CD4-positive, alpha-beta T cell treated with Interleukin-15 for 4 hours (primary cell): ENCODE data around the gene TMEM33.
A peak's percentile ranks its signal among the peaks of the same experiment; 100 is the strongest.
"Not testable (repeated sequence)": the region's sequence is repeated elsewhere in the genome, so short reads cannot be mapped to it uniquely, and the experiment has no call there.

Experiments
- DNase-seq: peaks from one replicate; pipeline ENCODE4 v3.0.0-alpha.2; 2020; ENCODE audit warnings: low spot score

TMEM33 gene, protein sequence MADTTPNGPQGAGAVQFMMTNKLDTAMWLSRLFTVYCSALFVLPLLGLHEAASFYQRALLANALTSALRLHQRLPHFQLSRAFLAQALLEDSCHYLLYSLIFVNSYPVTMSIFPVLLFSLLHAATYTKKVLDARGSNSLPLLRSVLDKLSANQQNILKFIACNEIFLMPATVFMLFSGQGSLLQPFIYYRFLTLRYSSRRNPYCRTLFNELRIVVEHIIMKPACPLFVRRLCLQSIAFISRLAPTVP

DNA sequence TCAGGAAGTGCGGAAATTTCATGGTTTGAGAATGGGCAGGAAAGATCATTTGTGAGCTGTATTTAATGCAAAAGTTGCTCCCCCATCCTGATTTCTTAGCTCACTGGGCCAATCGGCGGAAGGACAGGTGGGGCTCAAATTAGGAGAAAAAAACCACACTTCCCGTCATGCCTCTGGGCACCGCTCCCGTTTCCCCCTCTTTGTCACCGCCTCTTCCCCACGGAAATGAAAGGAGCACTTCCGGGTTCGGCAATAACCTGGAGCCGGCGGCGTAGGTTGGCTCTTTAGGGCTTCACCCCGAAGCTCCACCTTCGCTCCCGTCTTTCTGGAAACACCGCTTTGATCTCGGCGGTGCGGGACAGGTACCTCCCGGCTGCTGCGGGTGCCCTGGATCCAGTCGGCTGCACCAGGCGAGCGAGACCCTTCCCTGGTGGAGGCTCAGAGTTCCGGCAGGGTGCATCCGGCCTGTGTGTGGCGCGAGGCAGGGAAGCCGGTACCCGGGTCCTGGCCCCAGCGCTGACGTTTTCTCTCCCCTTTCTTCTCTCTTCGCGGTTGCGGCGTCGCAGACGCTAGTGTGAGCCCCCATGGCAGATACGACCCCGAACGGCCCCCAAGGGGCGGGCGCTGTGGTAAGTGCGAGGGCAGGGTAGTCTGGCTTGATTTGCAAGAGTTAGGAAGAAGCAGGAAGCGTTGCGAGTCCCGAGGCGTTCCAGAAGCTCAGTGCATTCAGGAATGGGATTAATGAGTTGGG, at the start of gene TMEM33:
Gene TMEM33, plus strand, starts transcription at position 529 of the 751 bp plus-strand sequence. Its CDS starts 56 bp downstream, at position 585.
- peak; percentile 81 for DNase-seq

DNA sequence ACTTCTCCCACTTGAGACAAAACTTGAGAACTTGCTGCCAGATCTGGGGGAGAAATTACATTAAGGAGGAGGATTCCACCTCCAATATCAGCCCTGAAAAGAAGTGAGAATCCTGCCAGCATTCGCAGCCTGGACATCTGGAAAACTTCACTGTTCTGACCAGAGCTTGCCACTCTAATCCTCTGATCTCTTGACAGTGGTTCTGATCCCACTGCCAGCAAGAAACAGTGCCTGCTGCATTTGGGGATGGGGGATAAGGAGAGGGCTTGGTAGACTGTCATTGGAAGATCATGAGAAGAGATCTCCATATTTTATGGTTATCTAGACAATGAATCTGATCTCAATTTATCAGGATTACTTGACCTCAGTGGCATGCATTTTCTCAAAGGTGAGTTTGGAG, 49.8 kb upstream of the TMEM33 start:
- no peak for DNase-seq

DNA sequence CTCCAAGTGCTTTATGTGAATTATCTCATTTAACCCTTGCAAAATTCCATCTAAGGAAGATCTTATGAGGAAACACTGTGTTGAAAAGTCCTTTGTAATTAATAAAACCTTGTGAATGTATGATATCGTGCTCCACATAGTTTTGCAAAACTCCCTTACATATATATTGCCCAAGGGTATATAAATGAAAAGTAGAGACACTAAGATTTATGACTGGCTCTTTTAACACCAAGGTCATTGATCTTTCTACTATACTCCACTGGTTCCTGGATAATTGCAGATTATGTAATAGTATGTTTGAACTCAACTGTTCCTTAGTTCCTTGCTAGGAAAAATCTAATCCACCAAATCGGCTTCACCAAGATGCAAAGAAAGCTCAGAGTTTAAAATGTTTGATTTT, 48.0 kb upstream of the TMEM33 start:
- no peak for DNase-seq

DNA sequence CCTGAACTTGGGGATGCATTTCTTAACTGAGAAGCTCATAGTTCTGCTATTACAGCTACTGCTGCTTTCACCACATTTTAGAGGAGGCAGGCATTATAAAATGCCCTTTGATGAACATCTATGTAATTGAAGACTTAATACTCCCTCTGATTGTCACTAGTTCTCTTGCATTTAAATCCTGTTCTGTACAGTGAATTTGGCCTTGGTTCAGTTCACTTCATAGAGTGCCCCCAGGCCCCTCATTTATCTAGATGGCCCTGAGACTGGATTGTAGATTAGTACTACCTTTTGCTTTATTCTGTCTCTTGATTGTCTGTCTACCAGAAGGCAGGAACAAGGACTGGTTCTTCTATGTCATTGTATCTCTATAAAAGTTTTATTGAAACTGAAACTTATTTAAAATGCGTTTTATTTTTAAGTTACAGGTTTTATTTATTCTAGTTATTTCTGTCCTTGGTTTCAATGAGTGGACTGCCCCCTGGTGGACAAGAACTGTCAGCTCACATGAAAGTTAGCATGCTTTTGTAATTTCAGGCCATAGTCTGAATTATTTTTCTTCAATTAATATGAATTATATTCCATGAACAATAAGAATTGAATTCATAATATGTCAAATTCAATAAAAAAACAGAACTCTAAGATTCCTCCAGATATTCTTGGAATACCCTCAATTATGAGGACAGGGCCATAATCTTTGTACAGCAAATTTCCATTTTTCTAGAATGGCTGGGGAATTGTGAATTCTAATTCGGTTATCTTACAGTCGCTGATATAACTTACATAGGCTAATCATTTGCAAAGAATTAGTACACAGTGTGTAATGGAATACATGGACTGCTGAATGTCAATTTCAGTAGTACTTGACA, 47.2 kb upstream of the TMEM33 start:
- DNase-seq: peak; percentile 41

DNA sequence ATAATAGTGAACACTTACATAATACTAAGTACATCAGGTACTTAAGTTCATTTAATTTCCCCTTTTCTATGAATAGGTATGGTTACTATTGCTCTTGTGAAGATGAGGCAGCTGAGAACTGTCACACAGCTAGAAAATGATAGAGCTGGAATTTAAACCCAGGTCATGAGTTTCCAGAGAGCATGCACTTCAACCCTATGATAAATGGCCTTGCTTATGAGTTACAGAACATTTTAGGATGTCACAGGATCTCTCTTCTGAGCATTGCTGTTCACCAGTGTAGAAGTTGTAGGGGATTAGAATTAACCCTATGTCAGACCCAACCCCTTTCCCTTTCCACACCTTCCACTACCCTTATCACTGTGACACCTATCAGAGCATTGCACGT, 46.5 kb upstream of the TMEM33 start:
- no peak for DNase-seq

DNA sequence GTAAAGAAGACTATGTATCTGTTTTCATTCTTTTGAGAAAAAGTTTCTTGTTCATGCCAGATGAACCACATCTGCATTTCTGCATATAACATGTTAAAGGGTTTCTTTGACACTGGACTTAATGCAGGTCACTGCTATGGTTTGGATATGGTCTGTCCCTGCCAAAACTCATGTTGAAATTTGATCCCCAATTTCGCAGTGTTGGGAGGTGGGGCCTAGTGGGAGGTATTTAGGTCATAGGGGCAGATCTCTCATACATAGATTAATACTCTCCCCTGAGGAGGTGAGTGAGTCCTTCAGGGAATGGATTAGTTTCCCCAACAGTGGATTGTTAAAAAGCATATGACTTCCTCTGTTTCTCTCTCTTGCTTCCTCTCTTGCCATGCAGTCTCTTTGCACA, 45.9 kb upstream of the TMEM33 start:
- DNase-seq: no peak

DNA sequence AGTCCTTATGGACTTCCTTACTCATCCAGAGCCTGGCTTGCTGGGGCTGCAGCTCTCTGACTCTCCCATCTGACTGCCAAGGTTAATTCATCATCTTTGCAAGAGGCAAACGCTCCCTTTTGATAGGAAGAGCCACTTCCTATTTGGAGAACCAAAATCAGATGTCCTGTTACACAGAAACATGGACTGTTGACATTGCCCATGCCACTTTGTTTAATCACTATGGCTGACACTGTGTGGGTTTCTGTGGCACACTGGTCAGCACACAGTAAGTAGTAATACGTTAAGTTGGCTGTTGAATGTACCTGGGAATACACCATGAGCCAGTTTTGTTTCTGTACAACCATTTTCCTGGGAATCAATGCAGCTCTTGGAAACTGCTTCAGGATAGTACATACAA, 45.1 kb upstream of the TMEM33 start:
- no peak for DNase-seq

DNA sequence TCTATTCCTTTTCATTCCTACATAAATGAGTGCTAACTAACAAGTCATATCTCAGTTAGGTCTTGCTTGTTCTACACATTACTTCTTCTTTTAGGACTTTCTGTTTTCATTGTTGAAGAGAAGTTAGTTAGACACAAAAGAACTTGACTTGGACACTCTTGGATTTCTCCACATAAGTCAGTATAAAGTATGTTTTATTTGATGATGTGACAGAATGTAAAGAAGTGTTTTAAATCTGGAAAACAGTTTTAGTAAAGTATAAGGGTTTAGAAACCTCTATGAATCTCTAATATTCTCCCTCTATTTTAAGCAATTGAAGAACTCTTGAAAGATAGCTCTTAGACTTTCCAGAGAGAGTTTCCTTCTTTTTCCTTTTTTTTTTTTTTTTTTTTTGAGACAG, 38.6 kb upstream of the TMEM33 start:
- no peak for DNase-seq

DNA sequence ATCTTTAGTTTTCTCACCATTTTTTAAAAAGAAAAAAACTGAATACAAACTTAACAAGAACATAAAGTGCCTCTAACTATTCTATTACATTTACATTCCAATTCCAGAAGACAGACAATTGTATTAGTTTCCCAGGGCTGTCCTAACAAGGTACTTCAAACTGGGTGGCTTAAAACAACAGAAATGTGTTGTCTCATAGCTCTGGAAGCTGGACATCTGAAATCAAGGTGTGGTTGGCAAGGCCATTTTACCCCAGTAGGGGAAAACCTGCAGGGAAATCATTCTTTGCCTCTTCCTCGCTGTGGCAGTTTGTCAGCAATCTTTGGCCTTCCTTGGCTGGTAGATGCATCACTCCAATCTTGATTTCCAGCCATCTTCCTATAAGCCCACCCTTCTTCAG, 37.5 kb upstream of the TMEM33 start:
- DNase-seq: no peak

DNA sequence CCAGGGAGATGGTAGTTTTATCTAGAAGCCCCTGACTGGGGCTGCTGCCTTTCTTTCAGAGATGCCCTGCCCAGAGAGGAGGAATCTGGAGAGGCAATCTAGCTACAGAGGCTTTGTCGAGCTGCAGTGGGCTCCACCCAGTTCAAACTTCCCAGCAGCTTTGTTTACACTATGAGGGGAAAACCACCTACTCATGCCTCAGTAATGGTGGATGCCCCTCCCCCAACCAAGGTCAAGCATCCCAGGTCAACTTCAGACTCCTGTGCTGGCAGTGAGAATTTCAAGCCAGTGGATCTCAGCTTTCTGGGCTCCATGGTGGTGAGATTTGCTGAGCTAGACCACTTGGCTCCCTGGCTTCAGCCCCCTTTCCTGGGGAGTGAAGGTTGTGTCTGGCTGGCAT, 26.1 kb upstream of the TMEM33 start:
- not testable (repeated sequence) for DNase-seq

DNA sequence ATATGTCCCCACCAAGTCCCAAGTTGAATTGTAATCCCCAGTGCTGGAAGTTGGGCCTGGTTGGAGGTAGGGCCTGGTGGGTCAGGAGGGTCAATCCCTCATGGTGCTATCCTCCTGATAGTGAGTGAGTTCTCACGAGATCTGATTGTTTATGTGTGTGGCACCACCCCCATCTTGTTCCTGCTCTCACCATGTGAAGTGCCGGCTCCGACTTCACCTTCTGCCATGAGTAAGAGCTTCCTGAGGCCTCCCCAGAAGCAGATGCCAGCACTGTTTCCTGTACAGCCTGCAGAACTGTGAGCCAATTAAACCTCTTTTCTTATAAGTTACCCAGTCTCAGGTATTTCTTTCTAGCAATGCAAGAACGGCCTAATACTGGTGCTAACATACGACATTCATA, 22.7 kb upstream of the TMEM33 start:
- DNase-seq: no peak

DNA sequence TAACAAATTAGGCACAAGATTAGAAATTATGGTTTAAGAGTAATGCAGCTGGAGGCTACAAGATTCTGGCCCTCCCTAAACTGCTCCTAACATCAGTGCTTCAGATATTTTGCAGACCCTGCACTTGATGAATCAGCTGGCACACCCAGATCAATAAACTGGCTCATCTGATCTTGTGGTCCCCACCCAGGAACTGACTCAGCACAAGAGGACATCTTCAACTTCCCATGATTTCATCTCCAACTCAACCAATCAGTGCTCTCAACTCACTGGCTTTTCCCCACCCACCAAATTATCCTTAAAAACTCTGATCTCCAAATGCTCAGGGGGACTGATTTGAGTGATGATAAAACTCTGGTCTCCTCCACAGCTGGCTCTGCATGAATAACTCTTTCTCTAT, 21.7 kb upstream of the TMEM33 start:
- no peak for DNase-seq

DNA sequence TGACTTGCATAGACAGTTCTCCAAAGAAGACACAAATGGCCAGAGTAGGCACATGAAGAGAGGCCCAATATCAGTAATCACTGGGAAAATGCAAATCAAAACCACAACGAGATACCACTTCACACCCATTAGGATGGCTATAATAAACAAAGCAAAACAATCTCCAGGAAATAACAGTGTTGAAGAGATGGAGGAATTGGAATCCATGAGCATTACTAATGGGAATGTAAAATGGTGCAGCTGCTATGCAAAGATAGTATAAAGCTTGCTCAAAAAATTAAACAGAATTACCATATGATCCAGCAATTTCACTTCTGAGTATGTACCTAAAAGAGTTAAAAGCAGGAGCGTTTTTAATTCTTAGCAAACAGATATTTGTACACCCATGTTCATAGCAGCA, 17.0 kb upstream of the TMEM33 start:
- DNase-seq: no peak

DNA sequence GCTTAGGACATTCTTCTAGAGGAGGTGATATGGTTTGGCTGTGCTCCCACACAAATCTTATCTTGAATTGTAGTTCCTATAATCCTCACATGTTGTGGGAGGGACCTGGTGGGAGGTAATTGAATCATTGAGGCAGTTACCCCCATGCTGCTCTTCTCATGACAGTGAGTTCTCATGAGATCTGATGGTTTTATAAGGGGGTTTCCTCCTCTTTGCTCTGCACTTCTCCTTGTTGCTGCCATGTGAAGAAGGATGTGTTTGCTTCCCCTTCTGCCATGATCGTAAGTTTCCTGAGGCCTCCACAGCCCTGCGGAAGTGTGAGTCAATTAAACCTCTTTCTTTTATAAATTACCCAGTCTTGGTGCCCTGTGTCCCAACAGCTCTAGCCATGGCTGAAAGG, 14.8 kb upstream of the TMEM33 start:
- DNase-seq: not testable (repeated sequence)

DNA sequence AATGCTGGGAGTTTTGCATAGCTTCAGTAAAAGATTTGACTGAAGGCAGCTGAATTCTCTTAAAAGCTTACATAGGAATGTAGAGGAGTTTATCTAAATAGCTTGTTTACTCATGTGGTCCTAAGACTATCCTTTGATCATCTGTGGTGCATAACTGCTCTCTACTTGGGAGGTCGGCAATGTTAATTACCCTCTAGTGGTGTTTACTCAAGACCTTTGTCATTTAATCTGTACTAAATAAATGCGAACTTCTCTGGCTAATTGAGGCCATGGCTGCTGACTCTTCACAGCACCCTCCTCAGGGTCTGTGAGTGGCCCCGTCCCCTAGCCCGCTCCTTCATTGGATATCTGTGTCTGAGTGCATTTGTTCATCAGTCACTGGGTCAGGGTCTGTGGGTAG, 13.8 kb upstream of the TMEM33 start:
- DNase-seq: no peak

DNA sequence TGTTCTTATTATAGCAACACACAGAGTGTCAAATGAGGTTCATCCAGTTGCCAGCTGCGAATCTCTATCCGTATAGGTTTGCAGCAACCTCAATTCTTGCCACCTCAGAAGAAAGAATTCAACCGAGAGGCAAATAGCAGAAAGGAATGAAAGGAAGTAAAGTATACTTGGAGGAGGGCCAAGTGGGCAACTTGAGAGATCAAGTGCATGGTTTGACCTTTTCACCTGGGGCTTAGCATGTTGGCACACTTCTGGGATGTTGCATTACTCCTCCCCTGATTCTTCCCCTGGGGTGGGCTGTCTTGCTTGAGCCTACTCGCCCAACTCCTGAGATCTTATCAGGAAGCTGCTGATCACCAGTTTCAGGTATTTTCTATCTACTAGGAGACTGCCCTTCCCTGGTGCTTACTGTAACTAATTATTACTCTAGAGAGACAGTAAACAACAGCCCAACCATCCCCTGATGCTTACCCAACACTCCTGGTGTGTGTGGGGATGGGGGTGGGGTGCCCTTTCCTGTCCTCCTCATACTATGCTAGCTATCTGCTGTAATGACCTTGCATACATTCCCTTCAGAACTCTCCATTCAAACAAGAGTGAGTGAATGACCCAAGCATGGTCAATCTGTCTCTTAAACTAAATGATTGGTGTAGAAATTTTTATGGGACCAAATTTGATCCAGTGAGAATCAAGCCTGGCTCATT, 7.3 kb upstream of the TMEM33 start:
- no peak for DNase-seq

DNA sequence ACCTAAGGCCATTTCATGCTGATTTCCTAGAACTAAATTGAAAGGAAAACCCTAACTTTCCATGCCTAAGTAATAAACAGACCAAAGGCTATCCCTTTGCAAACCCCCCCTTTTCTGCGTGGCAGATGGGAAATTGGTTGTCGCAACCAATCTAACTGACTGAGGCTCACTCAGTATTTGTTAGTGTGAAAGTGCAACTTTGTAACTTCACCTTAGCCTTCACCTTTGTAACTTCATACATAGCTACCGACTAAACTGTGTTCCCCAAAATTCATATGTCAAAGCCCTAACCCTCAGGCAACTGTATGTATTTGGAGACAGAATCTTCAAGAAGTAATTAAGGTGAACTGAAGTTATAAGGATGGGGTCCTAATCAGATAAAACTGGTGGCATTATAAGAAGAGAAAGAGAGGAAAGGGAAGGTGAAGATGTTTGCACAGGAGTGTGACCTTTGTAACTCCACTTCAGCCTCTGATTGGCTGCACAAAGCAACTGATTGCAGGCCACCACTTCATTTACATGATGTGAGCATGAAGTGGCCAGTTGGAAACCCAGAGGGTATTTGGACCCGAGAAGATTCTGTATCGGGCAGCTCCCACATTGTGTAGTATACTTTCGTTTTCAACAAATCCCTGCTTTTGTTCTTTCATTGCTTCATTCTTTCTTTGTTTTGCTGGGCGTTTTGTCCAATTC, 4.9 kb upstream of the TMEM33 start:
- DNase-seq: no peak

DNA sequence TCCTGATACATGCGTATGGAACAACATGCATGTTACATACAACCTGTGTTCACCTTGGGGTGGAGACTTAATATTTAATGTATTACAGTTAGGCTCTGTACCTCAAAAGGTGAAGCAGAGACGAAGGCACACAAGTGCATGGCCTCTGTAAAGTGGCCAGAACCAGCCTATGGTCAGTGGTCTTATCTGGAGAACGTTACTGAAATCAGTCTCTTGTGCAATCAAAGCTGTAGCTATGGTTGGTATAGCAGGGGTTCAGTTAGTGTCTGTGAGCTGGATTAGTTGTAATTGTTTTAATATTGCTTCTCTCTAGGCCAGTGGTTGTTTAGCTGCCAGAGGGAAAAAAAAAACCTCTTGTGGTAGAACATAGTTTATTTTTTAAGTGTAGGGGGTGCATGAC, 2.2 kb upstream of the TMEM33 start:
- DNase-seq: no peak

DNA sequence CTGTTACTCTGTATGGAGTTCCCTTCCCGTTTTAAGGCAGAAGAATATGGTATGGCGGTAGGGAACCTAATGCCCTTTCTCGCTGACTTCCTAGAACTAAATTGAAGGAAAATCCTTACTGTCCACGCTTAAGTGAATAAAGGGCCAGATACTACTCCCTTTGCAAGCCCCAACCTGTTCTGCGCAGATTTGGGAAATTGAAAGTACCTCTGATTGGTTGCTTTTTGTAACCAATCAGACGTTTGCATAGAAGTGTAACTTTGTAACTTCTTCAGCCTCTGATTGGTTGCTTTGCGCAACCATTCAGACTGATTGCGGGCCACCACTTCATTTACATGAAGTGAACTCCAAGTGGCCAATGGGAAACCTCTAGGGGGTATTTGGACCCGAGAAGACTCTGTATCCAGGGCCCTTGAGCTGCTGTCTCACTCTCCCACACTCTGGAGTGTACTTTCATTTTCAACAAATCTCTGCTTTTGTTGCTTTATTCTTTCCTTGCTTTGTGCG, 1.2 kb upstream of the TMEM33 start:
- DNase-seq: no peak

DNA sequence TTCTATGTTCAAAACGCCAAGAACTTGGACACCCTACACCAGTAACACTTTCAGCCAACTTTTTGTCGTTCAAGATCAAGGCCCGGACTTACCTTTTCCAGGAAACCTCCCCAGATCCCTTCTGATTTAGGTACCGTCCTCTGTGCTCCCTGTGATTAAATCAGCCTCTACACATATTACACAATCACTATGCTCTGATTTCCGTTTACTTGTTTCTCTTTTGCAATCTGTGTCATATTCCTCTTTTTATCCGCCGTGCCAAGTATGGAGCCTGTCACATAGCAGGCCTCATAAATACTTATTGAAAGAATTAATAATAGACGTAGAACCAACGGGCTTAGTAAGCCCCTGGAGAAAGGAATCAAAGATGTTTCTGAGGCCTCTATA, 722 bp upstream of the TMEM33 start:
- DNase-seq: no peak

DNA sequence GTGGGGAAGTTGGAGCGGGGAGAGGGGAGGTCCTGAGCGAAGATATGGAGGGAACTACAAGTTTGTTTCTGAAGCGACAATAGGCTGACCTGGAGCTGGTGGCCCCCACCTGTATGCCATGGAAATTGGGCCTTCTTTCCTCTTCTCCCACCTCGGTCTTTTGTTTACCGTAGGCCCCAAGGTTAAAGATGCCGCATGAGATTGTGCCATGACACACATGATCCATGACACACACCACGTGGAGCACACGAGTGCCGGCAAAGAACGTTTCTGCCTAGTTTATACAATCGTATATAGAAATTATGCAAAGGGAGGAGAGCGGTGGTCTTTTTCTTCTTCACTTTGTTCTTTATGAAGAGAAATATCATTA, 408 bp downstream of the TMEM33 start:
- no peak for DNase-seq
